ENCODE results near the gene FST.

- TF ChIP-seq EZH2phosphoT487 (IDR thresholded peaks at IDR 0.05; ENCODE audit: insufficient read depth, low read depth) (no peak), EZH2 (IDR thresholded peaks at IDR 0.05; ENCODE audit: insufficient read depth, poor library complexity, severe bottlenecking) (no peak)
These were observed 42.4 kb upstream of the FST start for GRCh38 chr5:53438079-53438478.
